ENCODE data around the gene ATXN1. TPM values are rescaled to one million over a fixed set of nuclear protein-coding genes. Genes with fewer than 3 reads are reported as not detected.

Gene ATXN1
- total and polyA plus RNA-seq, 2 of the 13 experiments (the other 11 are each of a cell fraction or from before 2014, with no cell fraction given), result 20.7 to 39.5 TPM

DNA sequence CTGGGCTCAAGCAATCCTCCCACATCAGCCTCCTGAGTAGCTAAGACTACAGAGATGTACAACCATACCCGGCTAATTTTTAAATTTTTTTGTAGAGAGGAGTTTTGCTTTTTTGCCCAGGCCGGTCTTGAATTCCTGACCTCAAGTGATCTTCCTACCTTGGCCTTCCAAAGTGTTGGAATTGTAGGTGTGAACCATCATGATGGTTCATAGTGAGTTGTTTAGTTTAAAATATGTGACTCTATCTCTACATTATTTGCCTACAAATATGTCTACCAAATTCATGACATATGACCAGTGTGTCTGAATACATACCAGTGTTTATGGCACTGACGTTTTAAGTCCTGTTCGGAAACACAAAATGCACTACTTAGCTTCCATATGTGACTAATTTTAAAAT lies 367.9 kb downstream of the ATXN1 start:
- no TSS peak for BruUV-seq (replicated peaks)
- Histone ChIP-seq H3K79me2 (ENCODE audit: insufficient read depth, low read length) (no peaks in the 10 kb centered on the region), H3K9me3 (ENCODE audit: low read length) (no peaks in the 10 kb centered on the region), H4K20me1 (ENCODE audit: insufficient read depth, low read length) (no peaks in the 10 kb centered on the region), H3K4me3 (replicated peaks in 1 of 3; ENCODE audit: insufficient read depth in 1 of 3, low read depth in 2 of 3, low read length in 3 of 3) (no peak overlapping the region), H3K4me1 (ENCODE audit: insufficient read depth, low read length) (no peaks in the 10 kb centered on the region), H3K9ac (ENCODE audit: insufficient read depth, low read depth, low read length) (no peak overlapping the region), H3K4me2 (ENCODE audit: low read depth, low read length) (no peak overlapping the region), H3K27me3 (ENCODE audit: control insufficient read depth in 1 of 2, insufficient read depth in 2 of 2, low read length in 2 of 2) (no peaks in the 10 kb centered on the region), H3K36me3 (replicated peaks in 1 of 2; ENCODE audit: control insufficient read depth in 1 of 2, insufficient read depth in 2 of 2, low read length in 2 of 2) (peaks cover 3% of the 10 kb centered on the region in 2 experiments; a peak in 1 of 5 replicates), H2AFZ (ENCODE audit: low read length) (no peak overlapping the region), H3K27ac (ENCODE audit: extremely low read length, insufficient read depth, low read length) (no peak overlapping the region)
- ChIA-PET POLR2A (no interaction called here), CTCF (ENCODE audit: low intra/inter-chr PET ratio, low total read pairs) (no interaction called here)
- no peak for TF ChIP-seq IRX3 (CRISPR knock-in tag; IDR thresholded peaks at IDR 0.05; ENCODE audit: borderline replicate concordance, low read depth)
- TF ChIP-seq ZNF709 (CRISPR knock-in tag; IDR thresholded peaks at IDR 0.05), result no peak
- TF ChIP-seq NCOA5 (CRISPR knock-in tag; IDR thresholded peaks at IDR 0.05), result no peak
- TF ChIP-seq, protein P1, sequence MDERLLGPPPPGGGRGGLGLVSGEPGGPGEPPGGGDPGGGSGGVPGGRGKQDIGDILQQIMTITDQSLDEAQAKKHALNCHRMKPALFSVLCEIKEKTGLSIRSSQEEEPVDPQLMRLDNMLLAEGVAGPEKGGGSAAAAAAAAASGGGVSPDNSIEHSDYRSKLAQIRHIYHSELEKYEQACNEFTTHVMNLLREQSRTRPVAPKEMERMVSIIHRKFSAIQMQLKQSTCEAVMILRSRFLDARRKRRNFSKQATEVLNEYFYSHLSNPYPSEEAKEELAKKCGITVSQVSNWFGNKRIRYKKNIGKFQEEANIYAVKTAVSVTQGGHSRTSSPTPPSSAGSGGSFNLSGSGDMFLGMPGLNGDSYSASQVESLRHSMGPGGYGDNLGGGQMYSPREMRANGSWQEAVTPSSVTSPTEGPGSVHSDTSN (CRISPR knock-in tag; IDR thresholded peaks at IDR 0.05), result no peak
- TF ChIP-seq KLF16 (CRISPR knock-in tag; IDR thresholded peaks at IDR 0.05), result no peak
- TF ChIP-seq HCFC1 (IDR thresholded peaks at IDR 0.05; ENCODE audit: low read depth, low read length), result no peak
- TF ChIP-seq ZNF460 (CRISPR knock-in tag; IDR thresholded peaks at IDR 0.05; ENCODE audit: borderline replicate concordance), result no peak
- TF ChIP-seq ZNF577 (CRISPR knock-in tag; IDR thresholded peaks at IDR 0.05; ENCODE audit: borderline replicate concordance, low read depth), result no peak
- no peak for TF ChIP-seq CEBPG (CRISPR knock-in tag; IDR thresholded peaks at IDR 0.05)
- TF ChIP-seq, protein P2, sequence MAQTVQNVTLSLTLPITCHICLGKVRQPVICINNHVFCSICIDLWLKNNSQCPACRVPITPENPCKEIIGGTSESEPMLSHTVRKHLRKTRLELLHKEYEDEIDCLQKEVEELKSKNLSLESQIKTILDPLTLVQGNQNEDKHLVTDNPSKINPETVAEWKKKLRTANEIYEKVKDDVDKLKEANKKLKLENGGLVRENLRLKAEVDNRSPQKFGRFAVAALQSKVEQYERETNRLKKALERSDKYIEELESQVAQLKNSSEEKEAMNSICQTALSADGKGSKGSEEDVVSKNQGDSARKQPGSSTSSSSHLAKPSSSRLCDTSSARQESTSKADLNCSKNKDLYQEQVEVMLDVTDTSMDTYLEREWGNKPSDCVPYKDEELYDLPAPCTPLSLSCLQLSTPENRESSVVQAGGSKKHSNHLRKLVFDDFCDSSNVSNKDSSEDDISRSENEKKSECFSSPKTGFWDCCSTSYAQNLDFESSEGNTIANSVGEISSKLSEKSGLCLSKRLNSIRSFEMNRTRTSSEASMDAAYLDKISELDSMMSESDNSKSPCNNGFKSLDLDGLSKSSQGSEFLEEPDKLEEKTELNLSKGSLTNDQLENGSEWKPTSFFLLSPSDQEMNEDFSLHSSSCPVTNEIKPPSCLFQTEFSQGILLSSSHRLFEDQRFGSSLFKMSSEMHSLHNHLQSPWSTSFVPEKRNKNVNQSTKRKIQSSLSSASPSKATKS (CRISPR knock-in tag; IDR thresholded peaks at IDR 0.05), result no peak
- no peak for TF ChIP-seq SOX5 (CRISPR knock-in tag; IDR thresholded peaks at IDR 0.05; ENCODE audit: borderline replicate concordance)
- no peak for TF ChIP-seq TCF7L2 (IDR thresholded peaks at IDR 0.05; ENCODE audit: low read depth, low read length)
- TF ChIP-seq, protein P3, sequence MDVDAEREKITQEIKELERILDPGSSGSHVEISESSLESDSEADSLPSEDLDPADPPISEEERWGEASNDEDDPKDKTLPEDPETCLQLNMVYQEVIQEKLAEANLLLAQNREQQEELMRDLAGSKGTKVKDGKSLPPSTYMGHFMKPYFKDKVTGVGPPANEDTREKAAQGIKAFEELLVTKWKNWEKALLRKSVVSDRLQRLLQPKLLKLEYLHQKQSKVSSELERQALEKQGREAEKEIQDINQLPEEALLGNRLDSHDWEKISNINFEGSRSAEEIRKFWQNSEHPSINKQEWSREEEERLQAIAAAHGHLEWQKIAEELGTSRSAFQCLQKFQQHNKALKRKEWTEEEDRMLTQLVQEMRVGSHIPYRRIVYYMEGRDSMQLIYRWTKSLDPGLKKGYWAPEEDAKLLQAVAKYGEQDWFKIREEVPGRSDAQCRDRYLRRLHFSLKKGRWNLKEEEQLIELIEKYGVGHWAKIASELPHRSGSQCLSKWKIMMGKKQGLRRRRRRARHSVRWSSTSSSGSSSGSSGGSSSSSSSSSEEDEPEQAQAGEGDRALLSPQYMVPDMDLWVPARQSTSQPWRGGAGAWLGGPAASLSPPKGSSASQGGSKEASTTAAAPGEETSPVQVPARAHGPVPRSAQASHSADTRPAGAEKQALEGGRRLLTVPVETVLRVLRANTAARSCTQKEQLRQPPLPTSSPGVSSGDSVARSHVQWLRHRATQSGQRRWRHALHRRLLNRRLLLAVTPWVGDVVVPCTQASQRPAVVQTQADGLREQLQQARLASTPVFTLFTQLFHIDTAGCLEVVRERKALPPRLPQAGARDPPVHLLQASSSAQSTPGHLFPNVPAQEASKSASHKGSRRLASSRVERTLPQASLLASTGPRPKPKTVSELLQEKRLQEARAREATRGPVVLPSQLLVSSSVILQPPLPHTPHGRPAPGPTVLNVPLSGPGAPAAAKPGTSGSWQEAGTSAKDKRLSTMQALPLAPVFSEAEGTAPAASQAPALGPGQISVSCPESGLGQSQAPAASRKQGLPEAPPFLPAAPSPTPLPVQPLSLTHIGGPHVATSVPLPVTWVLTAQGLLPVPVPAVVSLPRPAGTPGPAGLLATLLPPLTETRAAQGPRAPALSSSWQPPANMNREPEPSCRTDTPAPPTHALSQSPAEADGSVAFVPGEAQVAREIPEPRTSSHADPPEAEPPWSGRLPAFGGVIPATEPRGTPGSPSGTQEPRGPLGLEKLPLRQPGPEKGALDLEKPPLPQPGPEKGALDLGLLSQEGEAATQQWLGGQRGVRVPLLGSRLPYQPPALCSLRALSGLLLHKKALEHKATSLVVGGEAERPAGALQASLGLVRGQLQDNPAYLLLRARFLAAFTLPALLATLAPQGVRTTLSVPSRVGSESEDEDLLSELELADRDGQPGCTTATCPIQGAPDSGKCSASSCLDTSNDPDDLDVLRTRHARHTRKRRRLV (CRISPR knock-in tag; IDR thresholded peaks at IDR 0.05), result no peak
- no peak for ATAC-seq
- in situ Hi-C loops (cut with HindIII; ENCODE audit: extremely low pct_ligation_motif_present, low pct_unique_long_range_greater_than_20kb), result no loop called here
- 98% methylated on average over 4 of the region's 4 CpGs for WGBS (ENCODE audit: low lambda C conversion rate)
- intact Hi-C loops (cut with micrococcal nuclease; ENCODE audit: unreplicated experiment), result no loop called here
- no peak for DNase-seq (ENCODE audit: low spot score)
- FAIRE-seq, result no peak
